CD4-positive, CD25-positive, alpha-beta regulatory T cell (primary cell): ENCODE results near the gene SLC9A1. TPM values are rescaled to one million over a fixed set of nuclear protein-coding genes. Genes with fewer than 3 reads are reported as not detected.

Experiments used
- ATAC-seq, 2 donors: fragments of 150-1000 bp; cut with Tn5 transposase; one replicate each; pipeline ENCODE4 v1.10.0; 2021; ENCODE audit warnings: low read depth in 2 of 2, moderate number of reproducible peaks in 2 of 2, moderate library complexity in 1 of 2
- DNase-seq, 3 donors: peaks; one replicate each; pipeline versions ENCODE4 v3.0.0 to v3.0.0-alpha.2; 2012 to 2022; ENCODE audit warnings: mixed read lengths in 1 of 3
- H3K27ac ChIP-seq: one replicate; pipeline ENCODE4 v1.7.0; 2013; ENCODE audit warnings: mild to moderate bottlenecking, low read length; ENCODE audit not compliant: insufficient read depth, poor library complexity, severe bottlenecking
- H3K27me3 ChIP-seq: one replicate; pipeline ENCODE4 v1.7.0; 2013; ENCODE audit warnings: low read length; ENCODE audit not compliant: control insufficient read depth, insufficient read depth
- H3K36me3 ChIP-seq: one replicate; pipeline ENCODE4 v1.7.0; 2013; ENCODE audit warnings: mild to moderate bottlenecking, low read length, moderate library complexity; ENCODE audit not compliant: control insufficient read depth, insufficient read depth
- H3K4me1 ChIP-seq: 2 replicates; pipeline ENCODE4 v1.7.0; 2013; ENCODE audit warnings: mild to moderate bottlenecking, low read length; ENCODE audit not compliant: insufficient read depth, control insufficient read depth, poor library complexity, severe bottlenecking
- H3K4me3 ChIP-seq: one replicate; pipeline ENCODE4 v1.7.0; 2013; ENCODE audit warnings: low read depth, mild to moderate bottlenecking, low read length, moderate library complexity
- H3K9me3 ChIP-seq, 2 experiments: 1 replicate in 1 of 2; 2 replicates in 1 of 2; pipeline ENCODE4 v1.7.0; 2013; ENCODE audit warnings: low read length in 2 of 2, mild to moderate bottlenecking in 1 of 2, moderate library complexity in 1 of 2; ENCODE audit not compliant: control insufficient read depth in 2 of 2
- H3K27ac Mint-ChIP-seq, 3 donors: one replicate each; pipeline ENCODE4 v1.8.0; 2020 to 2022; ENCODE audit warnings: mild to moderate bottlenecking in 3 of 3, mixed read lengths in 3 of 3, moderate library complexity in 2 of 3
- H3K27me3 Mint-ChIP-seq: one replicate; pipeline ENCODE4 v1.8.0; 2022; ENCODE audit warnings: mild to moderate bottlenecking, mixed read lengths
- H3K36me3 Mint-ChIP-seq: one replicate; pipeline ENCODE4 v1.8.0; 2020; ENCODE audit warnings: mixed read lengths
- H3K4me1 Mint-ChIP-seq, 4 donors: one replicate each; pipeline ENCODE4 v1.8.0; 2020 to 2022; ENCODE audit warnings: mixed read lengths in 4 of 4, mild to moderate bottlenecking in 1 of 4
- H3K4me3 Mint-ChIP-seq, 4 donors: one replicate each; pipeline ENCODE4 v1.8.0; 2020 to 2022; ENCODE audit warnings: mild to moderate bottlenecking in 4 of 4, mixed read lengths in 4 of 4, moderate library complexity in 3 of 4
- H3K9me3 Mint-ChIP-seq, 7 donors: one replicate each; pipeline ENCODE4 v1.8.0; 2020 to 2022; ENCODE audit warnings: mixed read lengths in 7 of 7, mild to moderate bottlenecking in 3 of 7, moderate library complexity in 2 of 7
- polyA plus RNA-seq, 4 donors: library from polyadenylated mRNA; unstranded; fragments of 300-500 nt; fragmentation: Illumina TruSeq; gene quantifications; one replicate each; pipeline ENCODE4 v1.2.3, GENCODE V29; 2021
- total RNA-seq: library from RNA; stranded (reverse); gene quantifications from one replicate; pipeline ENCODE4 v1.2.3, GENCODE V29; 2022

The SLC9A1 gene
- total and polyA plus RNA-seq, 5 donors from 2014 or later = 5.4 to 32.3 (median 8.3) TPM

GRCh38 chr1:27120854-27121253 is 34.1 kb downstream of the SLC9A1 start:
- no peaks in the 10 kb centered on the region for H3K4me1 ChIP-seq
- Mint-ChIP-seq H3K27ac (no peak overlapping the region), H3K27me3 (no peaks in the 10 kb centered on the region), H3K4me1 (peaks cover 0 to 16% (median 13%) of the 10 kb centered on the region in 4 donors), H3K36me3 (peaks cover 10% of the 10 kb centered on the region), H3K9me3 (peaks cover 0 to 1% (median 0%) of the 10 kb centered on the region in 7 donors), H3K4me3 (no peak overlapping the region)
- no peak for ATAC-seq
- H3K9me3 ChIP-seq = no peaks in the 10 kb centered on the region
- H3K27ac ChIP-seq = no peak overlapping the region
- H3K27me3 ChIP-seq = no peaks in the 10 kb centered on the region
- H3K36me3 ChIP-seq = no peaks in the 10 kb centered on the region
- H3K4me3 ChIP-seq = no peak overlapping the region
- DNase-seq = no peak

GRCh38 chr1:27118440-27118689 is 36.6 kb downstream of the SLC9A1 start:
- H3K4me1 Mint-ChIP-seq = peaks cover 0 to 31% (median 27%) of the 10 kb centered on the region in 4 donors
- peak overlapping the region in 1 of 3 donors; percentile 15 for H3K27ac Mint-ChIP-seq
- H3K27me3 Mint-ChIP-seq = no peaks in the 10 kb centered on the region
- H3K9me3 ChIP-seq = no peaks in the 10 kb centered on the region
- H3K36me3 ChIP-seq = no peaks in the 10 kb centered on the region
- H3K27me3 ChIP-seq = no peaks in the 10 kb centered on the region
- no peak for ATAC-seq
- no peak for DNase-seq
- no peak overlapping the region for H3K4me3 Mint-ChIP-seq
- H3K36me3 Mint-ChIP-seq = peaks cover 16% of the 10 kb centered on the region
- peaks cover 0 to 1% (median 0%) of the 10 kb centered on the region in 7 donors for H3K9me3 Mint-ChIP-seq
- no peak overlapping the region for H3K27ac ChIP-seq
- no peaks in the 10 kb centered on the region for H3K4me1 ChIP-seq
- H3K4me3 ChIP-seq = no peak overlapping the region

GRCh38 chr1:27117733-27118439 is 37.0 kb downstream of the SLC9A1 start:
- no peak overlapping the region for H3K27ac ChIP-seq
- peak overlapping the region in 1 of 3 donors; percentile 15 for H3K27ac Mint-ChIP-seq
- no peaks in the 10 kb centered on the region for H3K9me3 ChIP-seq
- no peak for DNase-seq
- peaks cover 16% of the 10 kb centered on the region for H3K36me3 Mint-ChIP-seq
- H3K4me1 ChIP-seq = no peaks in the 10 kb centered on the region
- no peaks in the 10 kb centered on the region for H3K36me3 ChIP-seq
- peaks cover 0 to 1% (median 0%) of the 10 kb centered on the region in 7 donors for H3K9me3 Mint-ChIP-seq
- no peaks in the 10 kb centered on the region for H3K27me3 Mint-ChIP-seq
- no peak for ATAC-seq
- peaks cover 0 to 33% (median 28%) of the 10 kb centered on the region in 4 donors for H3K4me1 Mint-ChIP-seq
- no peaks in the 10 kb centered on the region for H3K27me3 ChIP-seq
- no peak overlapping the region for H3K4me3 Mint-ChIP-seq
- H3K4me3 ChIP-seq = no peak overlapping the region

GRCh38 chr1:27116697-27117096 is 38.2 kb downstream of the SLC9A1 start:
- Histone ChIP-seq H3K4me3 (no peak overlapping the region), H3K9me3 (no peaks in the 10 kb centered on the region), H3K4me1 (peaks cover 12% of the 10 kb centered on the region), H3K27ac (no peak overlapping the region), H3K36me3 (no peaks in the 10 kb centered on the region), H3K27me3 (no peaks in the 10 kb centered on the region)
- Mint-ChIP-seq H3K27ac (peak overlapping the region; percentile 53 to 88 (median 60)), H3K9me3 (peaks cover 0 to 1% (median 0%) of the 10 kb centered on the region in 7 donors), H3K27me3 (no peaks in the 10 kb centered on the region), H3K36me3 (peaks cover 16% of the 10 kb centered on the region), H3K4me3 (no peak overlapping the region), H3K4me1 (peaks cover 6 to 41% (median 33%) of the 10 kb centered on the region in 4 donors)
- DNase-seq (no peak), ATAC-seq (no peak)

- H3K4me3 ChIP-seq = no peak overlapping the region
- no peak overlapping the region for H3K27ac ChIP-seq
- no peaks in the 10 kb centered on the region for H3K9me3 ChIP-seq
- H3K4me3 Mint-ChIP-seq = no peak overlapping the region
- peaks cover 6 to 44% (median 31%) of the 10 kb centered on the region in 4 donors for H3K4me1 Mint-ChIP-seq
- H3K9me3 Mint-ChIP-seq = peaks cover 0 to 1% (median 0%) of the 10 kb centered on the region in 7 donors
- no peaks in the 10 kb centered on the region for H3K27me3 Mint-ChIP-seq
- ATAC-seq (no peak), DNase-seq (no peak)
- peak overlapping the region; percentile 53 to 88 (median 60) for H3K27ac Mint-ChIP-seq
- H3K4me1 ChIP-seq = peaks cover 16% of the 10 kb centered on the region
- no peaks in the 10 kb centered on the region for H3K27me3 ChIP-seq
- no peaks in the 10 kb centered on the region for H3K36me3 ChIP-seq
- peaks cover 16% of the 10 kb centered on the region for H3K36me3 Mint-ChIP-seq
These were observed 38.7 kb downstream of the SLC9A1 start for GRCh38 chr1:27116232-27116631.

- DNase-seq (no peak), ATAC-seq (no peak)
- Histone ChIP-seq H3K4me3 (no peak overlapping the region), H3K27ac (no peak overlapping the region), H3K9me3 (no peaks in the 10 kb centered on the region), H3K36me3 (no peaks in the 10 kb centered on the region), H3K4me1 (peaks cover 21% of the 10 kb centered on the region), H3K27me3 (no peaks in the 10 kb centered on the region)
- H3K4me1 Mint-ChIP-seq = peaks cover 6 to 50% (median 27%) of the 10 kb centered on the region in 4 donors
- H3K27ac Mint-ChIP-seq = peak overlapping the region; percentile 55 to 87 (median 73)
- peaks cover 0 to 1% (median 0%) of the 10 kb centered on the region in 7 donors for H3K9me3 Mint-ChIP-seq
- H3K36me3 Mint-ChIP-seq = peaks cover 12% of the 10 kb centered on the region
- no peaks in the 10 kb centered on the region for H3K27me3 Mint-ChIP-seq
- H3K4me3 Mint-ChIP-seq = no peak overlapping the region
These were observed 40.4 kb downstream of the SLC9A1 start for GRCh38 chr1:27114546-27114945.

GRCh38 chr1:27113861-27114260 is 41.1 kb downstream of the SLC9A1 start:
- H3K4me1 ChIP-seq = peaks cover 24% of the 10 kb centered on the region

More at GRCh38 chr1:27113861-27114260, 41.1 kb downstream of the SLC9A1 start:
- peak overlapping the region in 1 of 4 donors; percentile 46 for H3K4me3 Mint-ChIP-seq
- DNase-seq (no peak), ATAC-seq (no peak)
- H3K36me3 Mint-ChIP-seq = peaks cover 7% of the 10 kb centered on the region
- H3K27me3 ChIP-seq = no peaks in the 10 kb centered on the region
- H3K27ac ChIP-seq = no peak overlapping the region
- H3K9me3 Mint-ChIP-seq = peaks cover 0 to 1% (median 0%) of the 10 kb centered on the region in 7 donors
- no peak overlapping the region for H3K4me3 ChIP-seq
- H3K4me1 Mint-ChIP-seq = peaks cover 6 to 53% (median 25%) of the 10 kb centered on the region in 4 donors
- no peaks in the 10 kb centered on the region for H3K27me3 Mint-ChIP-seq
- H3K9me3 ChIP-seq = no peaks in the 10 kb centered on the region
- H3K36me3 ChIP-seq = no peaks in the 10 kb centered on the region
- H3K27ac Mint-ChIP-seq = peak overlapping the region in 2 of 3 donors; percentile 73 to 90
